C4-2B (cell line): ENCODE measurements around the gene LAGE3.

Experiments used
- ZFX ChIP-seq: fragments of 450-650 bp; IDR thresholded peaks from 2 replicates; pipeline ENCODE4 v1.6.1; 2017
- TF ChIP-seq, protein P1 (sequence below): fragments of 450-650 bp; conservative IDR thresholded peaks from 2 replicates; pipeline ENCODE4 v1.5.1; 2017; ENCODE audit warnings: mild to moderate bottlenecking

DNA sequence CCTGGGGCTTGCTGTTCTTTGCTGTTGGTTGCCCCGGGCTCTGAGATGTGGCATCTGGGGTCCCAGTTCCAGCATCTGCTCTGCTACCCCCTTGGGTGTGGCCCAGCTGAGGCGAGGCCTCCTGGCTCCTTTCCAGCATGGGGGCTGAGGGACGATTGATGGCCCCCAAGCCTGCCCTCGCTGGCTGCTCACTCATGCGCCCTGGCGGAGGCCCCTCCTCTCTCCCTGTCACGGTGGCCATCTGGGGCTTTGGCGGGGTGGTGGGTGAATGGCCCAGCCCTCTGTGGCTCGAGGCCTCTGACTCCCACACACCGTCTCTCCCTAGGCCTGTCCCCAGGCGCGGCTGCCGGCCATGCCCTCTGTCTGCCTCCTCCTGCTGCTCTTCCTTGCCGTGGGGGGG lies 19.2 kb downstream of the LAGE3 start:
- TF ChIP-seq, protein P1, sequence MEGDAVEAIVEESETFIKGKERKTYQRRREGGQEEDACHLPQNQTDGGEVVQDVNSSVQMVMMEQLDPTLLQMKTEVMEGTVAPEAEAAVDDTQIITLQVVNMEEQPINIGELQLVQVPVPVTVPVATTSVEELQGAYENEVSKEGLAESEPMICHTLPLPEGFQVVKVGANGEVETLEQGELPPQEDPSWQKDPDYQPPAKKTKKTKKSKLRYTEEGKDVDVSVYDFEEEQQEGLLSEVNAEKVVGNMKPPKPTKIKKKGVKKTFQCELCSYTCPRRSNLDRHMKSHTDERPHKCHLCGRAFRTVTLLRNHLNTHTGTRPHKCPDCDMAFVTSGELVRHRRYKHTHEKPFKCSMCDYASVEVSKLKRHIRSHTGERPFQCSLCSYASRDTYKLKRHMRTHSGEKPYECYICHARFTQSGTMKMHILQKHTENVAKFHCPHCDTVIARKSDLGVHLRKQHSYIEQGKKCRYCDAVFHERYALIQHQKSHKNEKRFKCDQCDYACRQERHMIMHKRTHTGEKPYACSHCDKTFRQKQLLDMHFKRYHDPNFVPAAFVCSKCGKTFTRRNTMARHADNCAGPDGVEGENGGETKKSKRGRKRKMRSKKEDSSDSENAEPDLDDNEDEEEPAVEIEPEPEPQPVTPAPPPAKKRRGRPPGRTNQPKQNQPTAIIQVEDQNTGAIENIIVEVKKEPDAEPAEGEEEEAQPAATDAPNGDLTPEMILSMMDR, result no peak
- TF ChIP-seq ZFX, result no peak
